Activated CD8-positive, alpha-beta T cell treated with anti-CD3 and anti-CD28 coated beads for 36 hours (primary cell): ENCODE data around the gene SHISA4. TPM values are rescaled to one million over a fixed set of nuclear protein-coding genes. Genes with fewer than 3 reads are reported as not detected.
A peak's percentile ranks its signal among the peaks of the same experiment; 100 is the strongest.

Experiments
- ATAC-seq: fragments of 200-7000 bp; cut with Tn5 transposase; one replicate; pipeline ENCODE4 v1.10.0; 2021; ENCODE audit warnings: mild to moderate bottlenecking, moderate library complexity
- CTCF ChIA-PET: fragments of 350-600 bp; sonication (Branson Sonifier 250); formaldehyde crosslinking; loops from one replicate; lab custom pipeline; 2021; ENCODE audit warnings: antibody characterized with exemption; lab: Charles Lee
- POLR2A ChIA-PET: fragments of 350-600 bp; sonication (Branson Sonifier 250); formaldehyde crosslinking; loops from one replicate; lab custom pipeline; 2021; ENCODE audit warnings: antibody characterized with exemption; lab: Charles Lee
- DNase-seq: peaks from one replicate; pipeline ENCODE4 v3.0.0-alpha.2; 2020
- H3K27ac Mint-ChIP-seq: one replicate; pipeline ENCODE4 v1.8.0; 2021; ENCODE audit warnings: mild to moderate bottlenecking, mixed read lengths
- H3K27me3 Mint-ChIP-seq: one replicate; pipeline ENCODE4 v1.8.0; 2021; ENCODE audit warnings: mixed read lengths
- H3K36me3 Mint-ChIP-seq: one replicate; pipeline ENCODE4 v1.8.0; 2021; ENCODE audit warnings: low read depth, mixed read lengths
- H3K4me1 Mint-ChIP-seq: one replicate; pipeline ENCODE4 v1.8.0; 2021; ENCODE audit warnings: low read depth, mixed read lengths
- H3K4me3 Mint-ChIP-seq: one replicate; pipeline ENCODE4 v1.8.0; 2021; ENCODE audit warnings: mild to moderate bottlenecking, moderate library complexity, mixed read lengths
- H3K9me3 Mint-ChIP-seq: one replicate; pipeline ENCODE4 v1.8.0; 2021; ENCODE audit warnings: mixed read lengths
- intact Hi-C: fragments of 100-400 bp; cut with micrococcal nuclease; formaldehyde crosslinking; loops from one replicate; pipeline ENCODE4 v1.10.0; 2022
- total RNA-seq, 2 experiments: library from RNA; stranded (reverse); gene quantifications; one replicate each; pipeline ENCODE4 v1.2.3, GENCODE V29; 2021
- TF ChIP-seq, protein P1 (sequence below): fragments of 200-600 bp; IDR thresholded peaks from one replicate; pipeline ENCODE4 v1.8.0; 2022; ENCODE audit warnings: antibody characterized with exemption, mild to moderate bottlenecking

SHISA4 gene
- total RNA-seq, 2 experiments from 2014 or later, result 0.47 TPM; not detected in 1

DNA sequence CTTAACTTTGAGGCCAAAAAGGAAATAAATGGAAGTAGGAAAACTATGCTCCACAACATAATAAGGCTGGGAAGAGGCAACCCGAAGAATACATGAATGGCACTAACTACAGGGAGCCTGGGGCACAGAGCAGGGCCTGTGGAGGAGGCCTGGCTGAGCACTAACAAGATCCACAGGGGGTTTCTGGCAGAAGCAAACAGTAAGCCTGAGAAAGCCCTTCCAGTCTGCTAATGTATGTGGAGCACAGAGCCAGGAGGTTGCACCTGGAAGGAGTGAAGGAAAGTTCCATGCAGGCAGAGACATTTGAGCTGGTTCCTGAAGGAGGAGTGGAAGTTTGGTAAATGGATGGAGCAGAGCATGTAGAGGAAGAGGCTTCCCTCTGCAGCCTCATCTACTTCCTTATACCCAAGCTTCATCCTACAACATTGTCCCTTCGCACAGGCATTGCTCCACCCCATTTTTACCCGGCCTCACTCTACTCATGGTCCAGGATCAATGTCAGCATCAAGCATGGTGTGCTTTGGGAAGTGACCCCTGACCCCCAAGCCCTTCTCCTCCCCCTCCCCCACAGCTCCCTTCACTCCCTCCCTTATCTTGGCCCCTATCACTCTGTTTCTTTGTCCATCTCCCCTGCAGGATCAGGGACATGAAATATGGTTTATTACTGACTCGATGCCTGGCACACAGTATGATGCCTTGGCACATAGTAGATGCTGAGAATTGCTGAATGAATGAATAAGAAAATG is 23.3 kb downstream of the SHISA4 start:
- no peaks in the 10 kb centered on the region for H3K4me1 Mint-ChIP-seq
- H3K36me3 Mint-ChIP-seq, result no peaks in the 10 kb centered on the region
- CTCF ChIA-PET, result interaction anchor here (0.5 to 0.7 kb wide), 2 partner anchors 16 to 33 kb away, joined by 3 to 4 read pairs; no protein-coding TSS in a partner anchor
- H3K27ac Mint-ChIP-seq, result no peak overlapping the region
- TF ChIP-seq, protein P1, sequence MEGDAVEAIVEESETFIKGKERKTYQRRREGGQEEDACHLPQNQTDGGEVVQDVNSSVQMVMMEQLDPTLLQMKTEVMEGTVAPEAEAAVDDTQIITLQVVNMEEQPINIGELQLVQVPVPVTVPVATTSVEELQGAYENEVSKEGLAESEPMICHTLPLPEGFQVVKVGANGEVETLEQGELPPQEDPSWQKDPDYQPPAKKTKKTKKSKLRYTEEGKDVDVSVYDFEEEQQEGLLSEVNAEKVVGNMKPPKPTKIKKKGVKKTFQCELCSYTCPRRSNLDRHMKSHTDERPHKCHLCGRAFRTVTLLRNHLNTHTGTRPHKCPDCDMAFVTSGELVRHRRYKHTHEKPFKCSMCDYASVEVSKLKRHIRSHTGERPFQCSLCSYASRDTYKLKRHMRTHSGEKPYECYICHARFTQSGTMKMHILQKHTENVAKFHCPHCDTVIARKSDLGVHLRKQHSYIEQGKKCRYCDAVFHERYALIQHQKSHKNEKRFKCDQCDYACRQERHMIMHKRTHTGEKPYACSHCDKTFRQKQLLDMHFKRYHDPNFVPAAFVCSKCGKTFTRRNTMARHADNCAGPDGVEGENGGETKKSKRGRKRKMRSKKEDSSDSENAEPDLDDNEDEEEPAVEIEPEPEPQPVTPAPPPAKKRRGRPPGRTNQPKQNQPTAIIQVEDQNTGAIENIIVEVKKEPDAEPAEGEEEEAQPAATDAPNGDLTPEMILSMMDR, result no peak
- H3K27me3 Mint-ChIP-seq, result peaks cover 4% of the 10 kb centered on the region
- DNase-seq (no peak), ATAC-seq (no peak)
- POLR2A ChIA-PET, result no interaction called here
- no peak overlapping the region for H3K4me3 Mint-ChIP-seq
- H3K9me3 Mint-ChIP-seq, result no peaks in the 10 kb centered on the region
- intact Hi-C loops, result no loop called here

DNA sequence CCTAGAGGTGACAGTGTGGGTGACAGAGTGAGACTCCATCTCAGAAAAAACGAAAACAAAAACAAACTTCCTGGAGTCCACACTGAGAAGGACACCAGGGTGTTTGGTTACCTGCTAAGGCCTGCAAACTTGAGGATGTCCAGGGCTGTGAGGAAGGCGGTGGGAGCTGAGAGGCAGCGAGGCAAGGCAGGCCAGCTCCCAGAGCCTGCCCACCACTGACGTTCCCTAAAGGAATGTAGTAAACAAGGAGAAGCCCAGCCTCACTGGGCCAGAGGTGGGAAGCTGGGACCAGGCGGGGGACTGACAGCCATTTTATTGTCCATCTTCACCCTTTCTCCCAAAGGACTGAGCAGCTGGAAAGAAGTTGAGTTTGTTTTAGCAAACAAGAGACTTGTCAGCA is 24.1 kb downstream of the SHISA4 start:
- no peaks in the 10 kb centered on the region for H3K9me3 Mint-ChIP-seq
- TF ChIP-seq, protein P1, result no peak
- H3K4me1 Mint-ChIP-seq, result no peaks in the 10 kb centered on the region
- H3K36me3 Mint-ChIP-seq, result no peaks in the 10 kb centered on the region
- ChIA-PET CTCF (interaction anchor here (1.2 kb wide), 1 partner anchor 14 kb away, joined by 4 read pairs; no protein-coding TSS in a partner anchor), POLR2A (no interaction called here)
- ATAC-seq (no peak), DNase-seq (no peak)
- intact Hi-C loops, result no loop called here
- H3K4me3 Mint-ChIP-seq, result no peak overlapping the region
- no peak overlapping the region for H3K27ac Mint-ChIP-seq
- peaks cover 4% of the 10 kb centered on the region for H3K27me3 Mint-ChIP-seq

DNA sequence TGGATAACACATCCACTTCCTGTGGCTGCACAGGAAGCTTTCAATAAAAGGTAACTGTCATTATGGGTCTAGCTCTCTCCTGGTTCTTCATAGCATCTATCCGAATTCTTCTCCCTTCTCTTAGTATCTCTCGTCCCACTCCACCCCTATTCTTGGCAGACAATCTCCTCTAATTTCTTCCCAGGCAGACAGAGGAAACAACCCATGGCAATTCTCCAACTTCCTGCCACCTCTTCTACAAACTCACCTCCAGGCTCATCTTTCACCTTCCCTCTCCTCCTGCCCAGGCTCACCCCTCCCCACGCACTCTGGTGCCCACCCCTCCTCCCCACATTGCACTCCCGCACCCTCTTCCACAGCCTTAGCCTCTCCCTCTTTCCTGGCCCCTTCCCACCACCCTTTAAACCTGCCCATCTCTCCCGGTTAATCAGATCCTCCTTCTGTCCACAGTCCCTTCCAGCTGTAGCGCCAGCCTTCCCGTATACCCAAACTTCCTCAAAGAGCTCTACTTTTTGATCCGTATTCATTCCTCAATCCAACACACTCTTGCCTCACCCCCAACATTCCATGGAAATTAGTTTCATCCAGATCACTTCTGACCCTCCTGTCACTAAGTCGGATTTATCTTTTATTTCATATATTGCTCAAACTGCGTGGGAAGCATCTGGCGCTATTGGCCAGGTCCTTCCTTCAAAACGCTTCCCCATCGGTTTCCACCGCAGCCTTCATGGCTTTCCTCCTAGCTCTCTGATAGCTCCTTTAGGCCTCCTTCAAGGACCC is 25.9 kb downstream of the SHISA4 start:
- H3K27ac Mint-ChIP-seq, result no peak overlapping the region
- peaks cover 4% of the 10 kb centered on the region for H3K27me3 Mint-ChIP-seq
- DNase-seq (no peak), ATAC-seq (no peak)
- H3K36me3 Mint-ChIP-seq, result no peaks in the 10 kb centered on the region
- intact Hi-C loops, result no loop called here
- ChIA-PET POLR2A (interaction anchor here (0.6 to 1.0 kb wide), 2 partner anchors 12 to 15 kb away, joined by 3 read pairs; no protein-coding TSS in a partner anchor), CTCF (interaction anchor here (1.0 to 1.9 kb wide), 3 partner anchors 18 to 85 kb away, joined by 3 to 5 read pairs (median 5); no protein-coding TSS in a partner anchor)
- TF ChIP-seq, protein P1, result no peak
- no peak overlapping the region for H3K4me3 Mint-ChIP-seq
- H3K4me1 Mint-ChIP-seq, result no peaks in the 10 kb centered on the region
- H3K9me3 Mint-ChIP-seq, result no peaks in the 10 kb centered on the region

DNA sequence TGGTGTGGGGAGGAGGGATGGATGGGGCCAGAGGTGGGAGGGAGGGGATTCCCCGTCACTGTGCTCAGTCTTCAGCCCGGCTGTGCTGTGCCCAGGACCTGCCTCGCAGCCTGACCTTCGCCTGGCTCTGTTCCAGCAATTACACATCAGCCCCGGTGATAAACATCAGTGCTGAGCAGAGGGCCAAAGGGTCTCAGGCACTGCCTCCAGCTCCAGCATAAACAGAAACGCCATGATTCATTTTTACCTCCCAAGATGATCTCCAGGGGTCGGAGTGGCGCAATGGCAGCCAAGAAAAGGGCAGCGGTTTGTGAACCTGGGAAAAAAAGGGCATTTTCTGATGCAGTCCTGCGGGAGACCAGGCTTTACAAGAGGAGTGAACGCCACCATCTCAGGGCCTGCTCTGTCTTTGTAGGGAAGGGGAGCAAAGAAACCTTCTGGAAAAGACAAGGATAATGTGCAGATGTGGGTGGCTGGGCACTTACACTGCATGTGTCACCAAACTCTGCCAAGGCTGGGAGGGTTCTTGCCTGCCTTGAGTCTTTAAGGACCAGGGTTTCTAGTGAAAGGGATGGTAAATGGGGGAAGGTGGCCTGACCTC is 28.1 kb downstream of the SHISA4 start:
- Mint-ChIP-seq H3K9me3 (no peaks in the 10 kb centered on the region), H3K4me1 (no peaks in the 10 kb centered on the region), H3K4me3 (no peak overlapping the region), H3K27ac (no peak overlapping the region), H3K27me3 (peaks cover 10% of the 10 kb centered on the region), H3K36me3 (no peaks in the 10 kb centered on the region)
- intact Hi-C loops, result no loop called here
- DNase-seq (peak; percentile 14), ATAC-seq (peak; percentile 55)
- ChIA-PET CTCF (interaction anchor here (1.1 kb wide), 1 partner anchor 21 kb away, joined by 4 read pairs; no protein-coding TSS in a partner anchor), POLR2A (no interaction called here)
- TF ChIP-seq, protein P1, result no peak
